Astrocyte of the cerebellum (primary cell): ENCODE data around the gene IL22RA2.

Experiments
- DNase-seq: peaks from one replicate; pipeline ENCODE4 v3.0.0-alpha.2; 2011; ENCODE audit warnings: low read depth
- H3K4me3 ChIP-seq: 2 replicates; pipeline ENCODE4 v1.5.1; 2011; ENCODE audit warnings: mild to moderate bottlenecking, low read depth, low read length, moderate library complexity
- CTCF ChIP-seq: IDR thresholded peaks from 2 replicates; pipeline ENCODE4 v1.5.1; 2012; ENCODE audit warnings: low read length, low read depth, moderate library complexity, mild to moderate bottlenecking; ENCODE audit errors: missing control alignments
- in situ Hi-C: cut with HindIII; loops from 2 replicates; pipeline ENCODE4 v1.10.0; 2017; ENCODE audit warnings: low sequenced_read_pairs

Gene IL22RA2

GRCh38 chr6:137122612-137123011 lies 50.8 kb downstream of the IL22RA2 start:
- no peak for DNase-seq
- TF ChIP-seq CTCF = no peak
- in situ Hi-C loops = no loop called here
- H3K4me3 ChIP-seq = no peak overlapping the region

- in situ Hi-C loops = no loop called here
- no peak overlapping the region for H3K4me3 ChIP-seq
- no peak for TF ChIP-seq CTCF
- no peak for DNase-seq
Measured at GRCh38 chr6:137121401-137121997, 51.9 kb downstream of the IL22RA2 start.

GRCh38 chr6:137120748-137121147 lies 52.7 kb downstream of the IL22RA2 start:
- TF ChIP-seq CTCF = no peak
- in situ Hi-C loops = no loop called here
- no peak for DNase-seq
- H3K4me3 ChIP-seq = no peak overlapping the region

GRCh38 chr6:137119196-137120104 lies 54.0 kb downstream of the IL22RA2 start:
- in situ Hi-C loops = no loop called here
- DNase-seq = no peak
- no peak overlapping the region for H3K4me3 ChIP-seq
- no peak for TF ChIP-seq CTCF

- no peak for DNase-seq
- in situ Hi-C loops = no loop called here
Measured at GRCh38 chr6:137117581-137117980, 55.9 kb downstream of the IL22RA2 start.

GRCh38 chr6:137116807-137117206 lies 56.6 kb downstream of the IL22RA2 start:
- no peak overlapping the region for H3K4me3 ChIP-seq
- DNase-seq = no peak
- in situ Hi-C loops = no loop called here
- no peak for TF ChIP-seq CTCF

More at GRCh38 chr6:137117581-137117980, 55.9 kb downstream of the IL22RA2 start:
- TF ChIP-seq CTCF = no peak
- no peak overlapping the region for H3K4me3 ChIP-seq
